Ovary (tissue), 10 donors: ENCODE data around the gene MTR. TPM values are rescaled to one million over a fixed set of nuclear protein-coding genes. Genes with fewer than 3 reads are reported as not detected.
A peak's percentile ranks its signal among the peaks of the same experiment; 100 is the strongest.

Experiments
- DNase-seq, 5 donors: peaks; one replicate each; pipeline ENCODE4 v3.0.0-alpha.2; 2019 to 2020
- H3K27ac ChIP-seq, 2 donors: fragments of 200-600 bp; one replicate each; pipeline versions ENCODE4 v1.5.1 to v1.8.0; 2019 to 2022
- H3K27me3 ChIP-seq: fragments of 200-600 bp; one replicate; pipeline ENCODE4 v1.8.0; 2022
- H3K36me3 ChIP-seq: fragments of 200-600 bp; sonication (generic); one replicate; pipeline ENCODE4 v1.5.1; 2019
- H3K4me1 ChIP-seq: one replicate; pipeline ENCODE4 v1.8.1; 2013; ENCODE audit warnings: mild to moderate bottlenecking, moderate library complexity; ENCODE audit not compliant: insufficient read depth
- H3K4me3 ChIP-seq: fragments of 200-600 bp; sonication (generic); one replicate; pipeline ENCODE4 v1.5.1; 2017
- H3K9me3 ChIP-seq, 2 donors: fragments of 200-600 bp in 1 of 2; sonication (generic) in 1 of 2; one replicate each; pipeline versions ENCODE4 v1.5.1 to v1.8.1; 2013 to 2019; ENCODE audit warnings: mild to moderate bottlenecking in 1 of 2, moderate library complexity in 1 of 2
- EP300 ChIP-seq: sonication (generic); formaldehyde crosslinking; IDR thresholded peaks from one replicate; pipeline ENCODE4 v1.6.1; 2017; ENCODE audit warnings: antibody characterized with exemption
- POLR2A ChIP-seq: fragments of 450-650 bp; IDR thresholded peaks from one replicate; pipeline ENCODE4 v1.6.1; 2017; ENCODE audit warnings: antibody characterized with exemption, mild to moderate bottlenecking, moderate library complexity
- WGBS, 3 donors: extraction: QIAGEN DNeasy Blood & Tissue Kit in 1 of 3; methylation state at CpG; one replicate each; pipeline versions ENCODE4 v1.1.5 to v1.1.7; 2013 to 2017; 5-methylcytosine and 5-hydroxymethylcytosine counted together
- intact Hi-C, 4 donors: fragments of 100-400 bp; cut with DNase I; formaldehyde crosslinking; loops; one replicate each; pipeline versions ENCODE4 v1.11.0 to v1.15.1; 2022 to 2023
- long read RNA-seq, 3 donors: library from polyadenylated mRNA in 2 of 3; unstranded in 2 of 3; transcript quantifications; one replicate each; pipeline ENCODE4 v2.0.0 and lab custom pipeline, GENCODE V29; 2021 to 2026
- polyA plus RNA-seq, 2 donors: library from polyadenylated mRNA; stranded (reverse); fragments of 200-250 nt in 1 of 2; fragments of 350-450 nt in 1 of 2; fragmentation: Illumina TruSeq in 1 of 2; extraction: RNeasy Lipid Tissue Mini Kit (QIAGEN cat#74804) in 1 of 2; gene quantifications; one replicate each; pipeline ENCODE4 v1.2.3, GENCODE V29; 2013 to 2014
- total RNA-seq, 7 donors: library from RNA; depleted of rRNA in 2 of 7; stranded (reverse); fragments of >200 nt in 2 of 7; fragmentation: NEBNext Ultra II Directional in 3 of 7; extraction: Animal tissue kit (Norgen Biotek cat#: 25700) in 3 of 7; gene quantifications; one replicate each; pipeline versions ENCODE4 v1.1.0 to v1.2.4, GENCODE V29; 2016 to 2023
- TF ChIP-seq, protein P1 (sequence below), 3 donors: fragments of 450-650 bp in 2 of 3; fragments of 200-600 bp in 1 of 3; IDR thresholded peaks; one replicate each; pipeline versions ENCODE4 v1.5.1 to v1.8.0; 2016 to 2022; ENCODE audit warnings: antibody characterized with exemption in 3 of 3, mild to moderate bottlenecking in 1 of 3
- donor health status: DM: no; HTN: no; CAD: no; lungs with moderate emphysema.
- donor health status: DM: no; HTN: no; CAD: no.
- donor health status: Bipolar disorder and iron deficiency.
- donor health status: DM: yes; HTN: yes; CAD: no.
- donor health status: DM: no; HTN: no; CAD: no.
- donor health status: DM: yes; HTN: yes; CAD: no.

Gene MTR
- total RNA-seq = 10 to 100 TPM; 26.1 to 60.8 (median 51.9) TPM
- 10 to 100 TPM; 10.2 to 21.9 TPM for polyA plus RNA-seq
- long read RNA-seq, donor 1, full-length matches to known transcripts = 1 of 130 reads
- long read RNA-seq, donor 1, partial matches to known transcripts = 82 of 130 reads
- long read RNA-seq, donor 1, other reads (novel, unspliced or antisense) = 47 of 130 reads
- long read RNA-seq, donor 2 = 0 reads
- long read RNA-seq, donor 3, full-length matches to known transcripts = 2 of 21 reads
- long read RNA-seq, donor 3, partial matches to known transcripts = 11 of 21 reads
- long read RNA-seq, donor 3, other reads (novel, unspliced or antisense) = 8 of 21 reads

DNA sequence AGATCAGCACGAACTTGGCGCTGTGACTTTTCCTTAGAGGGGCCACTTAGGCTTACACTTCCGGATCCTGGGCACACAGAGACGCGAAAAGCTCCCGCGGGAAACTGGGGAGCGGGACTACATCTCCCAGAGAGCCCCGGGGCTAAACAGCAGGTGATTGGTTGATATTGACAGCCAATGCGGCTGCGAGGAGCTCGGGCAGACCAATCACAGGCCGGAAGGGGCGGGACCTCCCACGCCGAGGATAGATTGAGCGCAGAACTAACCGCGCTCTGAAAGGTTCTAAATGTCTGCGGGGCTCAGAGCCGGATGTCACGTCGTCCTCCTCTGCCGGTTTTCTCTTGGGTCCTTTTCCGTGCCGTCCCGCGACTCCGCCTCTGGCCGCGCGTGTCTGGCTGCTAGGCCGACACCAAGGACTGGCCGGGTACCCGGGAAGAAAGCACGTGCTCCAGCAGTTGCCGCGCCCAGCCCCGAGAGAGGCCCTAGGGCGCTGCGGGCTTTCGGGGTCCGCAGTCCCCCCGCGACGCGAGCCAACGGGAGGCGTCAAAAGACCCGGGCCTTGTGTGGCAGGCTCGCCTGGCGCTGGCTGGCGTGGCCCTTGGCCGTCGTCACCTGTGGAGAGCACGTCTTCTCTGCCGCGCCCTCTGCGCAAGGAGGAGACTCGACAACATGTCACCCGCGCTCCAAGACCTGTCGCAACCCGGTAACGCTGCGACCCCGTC, at the start of gene MTR:
Gene MTR (plus strand): TSS at position 258 of the 722 bp plus-strand sequence. CDS start 412 bp downstream, at position 670.
- H3K4me3 ChIP-seq = peak within 1 kb of the TSS; percentile 78
- intact Hi-C loops = loop anchor here in 1 of 4 donors (10.0 kb wide), 1 partner anchor 190 kb away; the partner anchor contains the start of gene HEATR1
- H3K4me1 ChIP-seq = peaks cover 2% of the 10 kb centered on the region
- DNase-seq = peak; percentile 97 to 98 (median 97)
- no peaks in the 10 kb centered on the region for H3K9me3 ChIP-seq
- peak within 1 kb of the TSS; percentile 78 to 89 for H3K27ac ChIP-seq
- TF ChIP-seq, protein P1, sequence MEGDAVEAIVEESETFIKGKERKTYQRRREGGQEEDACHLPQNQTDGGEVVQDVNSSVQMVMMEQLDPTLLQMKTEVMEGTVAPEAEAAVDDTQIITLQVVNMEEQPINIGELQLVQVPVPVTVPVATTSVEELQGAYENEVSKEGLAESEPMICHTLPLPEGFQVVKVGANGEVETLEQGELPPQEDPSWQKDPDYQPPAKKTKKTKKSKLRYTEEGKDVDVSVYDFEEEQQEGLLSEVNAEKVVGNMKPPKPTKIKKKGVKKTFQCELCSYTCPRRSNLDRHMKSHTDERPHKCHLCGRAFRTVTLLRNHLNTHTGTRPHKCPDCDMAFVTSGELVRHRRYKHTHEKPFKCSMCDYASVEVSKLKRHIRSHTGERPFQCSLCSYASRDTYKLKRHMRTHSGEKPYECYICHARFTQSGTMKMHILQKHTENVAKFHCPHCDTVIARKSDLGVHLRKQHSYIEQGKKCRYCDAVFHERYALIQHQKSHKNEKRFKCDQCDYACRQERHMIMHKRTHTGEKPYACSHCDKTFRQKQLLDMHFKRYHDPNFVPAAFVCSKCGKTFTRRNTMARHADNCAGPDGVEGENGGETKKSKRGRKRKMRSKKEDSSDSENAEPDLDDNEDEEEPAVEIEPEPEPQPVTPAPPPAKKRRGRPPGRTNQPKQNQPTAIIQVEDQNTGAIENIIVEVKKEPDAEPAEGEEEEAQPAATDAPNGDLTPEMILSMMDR (IDR thresholded peaks at IDR 0.05) = no peak
- TF ChIP-seq POLR2A = peak; percentile 68
- WGBS, 3 donors = 0 to 1% (median 0%) methylated on average over 64 to 67 of the region's 67 CpGs
- no peaks in the 10 kb centered on the region for H3K36me3 ChIP-seq
- no peaks in the 10 kb centered on the region for H3K27me3 ChIP-seq

DNA sequence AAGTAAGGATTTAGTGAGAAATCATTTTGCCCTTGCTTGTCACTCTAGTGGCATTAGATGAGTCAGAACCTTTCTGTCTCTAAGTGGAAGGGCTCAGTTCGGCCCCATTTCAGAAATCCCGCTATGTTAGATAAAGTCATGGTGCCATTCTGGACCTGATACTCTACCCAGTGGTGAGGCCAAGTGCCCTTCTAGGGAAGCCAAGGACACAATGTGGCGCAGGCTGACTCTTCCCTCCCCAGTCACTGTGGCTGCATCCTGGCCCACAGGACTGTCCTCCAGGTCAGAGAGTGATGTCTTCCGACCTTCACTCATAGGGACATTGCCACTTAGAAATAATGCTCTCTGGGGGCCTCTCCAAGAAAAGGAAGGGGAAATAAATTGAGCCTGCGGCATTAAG, 48.3 kb upstream of the MTR start:
- Histone ChIP-seq H3K27me3 (no peaks in the 10 kb centered on the region), H3K36me3 (no peaks in the 10 kb centered on the region), H3K9me3 (no peaks in the 10 kb centered on the region), H3K27ac (no peak overlapping the region), H3K4me1 (no peaks in the 10 kb centered on the region), H3K4me3 (no peak overlapping the region)
- TF ChIP-seq POLR2A = no peak
- TF ChIP-seq, protein P1 (IDR thresholded peaks at IDR 0.05) = no peak
- no peak for TF ChIP-seq EP300
- intact Hi-C loops = no loop called here
- WGBS, 3 donors = 90 to 97% (median 95%) methylated on average over 5 of the region's 5 CpGs
- DNase-seq = no peak

DNA sequence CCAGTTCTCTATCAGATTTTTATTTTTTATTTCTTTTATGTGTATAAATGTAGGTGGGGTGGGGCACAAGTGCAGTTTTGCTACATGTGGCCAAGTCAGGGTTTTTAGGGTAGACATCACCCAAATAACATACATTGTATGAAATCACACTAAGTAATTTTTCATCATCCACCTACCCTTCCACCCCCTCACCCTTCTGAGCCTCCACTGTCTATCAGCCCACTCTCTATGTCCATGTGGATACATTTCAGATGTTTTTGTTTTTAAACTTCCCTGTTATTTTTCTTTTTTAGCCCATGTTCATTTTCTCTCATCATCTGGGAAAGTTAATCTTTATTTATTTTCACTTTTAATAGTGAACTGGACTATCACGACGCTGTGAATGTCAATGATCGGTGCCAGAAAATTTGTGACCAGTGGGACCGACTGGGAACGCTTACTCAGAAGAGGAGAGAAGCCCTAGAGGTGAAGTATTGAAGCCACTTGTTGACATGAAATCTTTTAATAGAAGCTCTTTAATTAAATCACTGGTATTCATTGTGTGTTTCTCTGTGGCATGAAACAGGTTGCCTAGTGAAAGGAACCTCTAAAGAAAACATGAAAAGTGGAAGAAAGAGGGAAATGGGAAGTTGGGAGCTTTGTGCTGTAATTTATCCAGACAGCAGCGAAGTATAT, 47.6 kb upstream of the MTR start:
- intact Hi-C loops = no loop called here
- Histone ChIP-seq H3K9me3 (no peaks in the 10 kb centered on the region), H3K27me3 (no peaks in the 10 kb centered on the region), H3K4me3 (no peak overlapping the region), H3K36me3 (no peaks in the 10 kb centered on the region), H3K27ac (no peak overlapping the region), H3K4me1 (no peaks in the 10 kb centered on the region)
- no peak for DNase-seq
- TF ChIP-seq POLR2A (no peak), EP300 (no peak)
- TF ChIP-seq, protein P1 (IDR thresholded peaks at IDR 0.05) = no peak
- WGBS, 3 donors = 70 to 82% (median 80%) methylated on average over 6 of the region's 6 CpGs

DNA sequence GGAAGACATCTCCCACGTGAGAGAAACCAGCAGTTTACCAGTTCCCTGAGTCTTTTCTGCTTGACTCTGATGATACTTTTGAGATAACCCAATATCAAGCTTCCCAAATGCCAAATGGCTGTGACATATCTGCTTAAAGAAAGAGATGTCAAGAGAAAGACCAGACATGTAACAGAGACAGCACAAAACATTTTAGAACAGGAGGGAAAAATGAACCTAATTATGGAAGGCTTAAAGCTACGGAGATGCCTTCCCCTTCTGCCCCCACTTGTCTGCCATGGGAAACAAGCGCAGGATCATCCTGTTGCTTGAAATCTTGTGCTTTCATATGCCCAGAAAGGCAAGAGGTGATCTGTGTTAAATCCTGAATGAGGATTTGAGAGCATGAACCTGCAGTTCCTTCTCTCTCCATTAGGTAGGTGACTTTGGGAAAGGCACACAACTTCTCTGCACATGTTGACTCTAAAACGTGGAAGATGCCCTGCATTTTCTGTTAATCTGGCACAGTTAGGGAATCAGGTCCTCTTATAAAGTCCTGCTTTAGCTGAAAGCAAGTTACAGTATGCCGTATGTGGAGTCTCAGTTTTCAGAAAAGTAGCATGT, 46.7 kb upstream of the MTR start:
- Histone ChIP-seq H3K4me1 (no peaks in the 10 kb centered on the region), H3K27me3 (no peaks in the 10 kb centered on the region), H3K9me3 (no peaks in the 10 kb centered on the region), H3K4me3 (no peak overlapping the region), H3K36me3 (no peaks in the 10 kb centered on the region), H3K27ac (no peak overlapping the region)
- WGBS, 3 donors = 78 to 80% (median 78%) methylated on average over 5 of the region's 5 CpGs
- TF ChIP-seq POLR2A = no peak
- no peak for TF ChIP-seq EP300
- TF ChIP-seq, protein P1 (IDR thresholded peaks at IDR 0.05) = no peak
- intact Hi-C loops = no loop called here
- no peak for DNase-seq
